Natural killer cell treated with Interleukin-12 subunit alpha and Interleukin-12 subunit beta and Interleukin-15 and Interleukin-18, amount 100 ng/mL, for 72 hours (primary cell): ENCODE results near the gene CD22. TPM values are rescaled to one million over a fixed set of nuclear protein-coding genes. Genes with fewer than 3 reads are reported as not detected.
"Not testable (repeated sequence)": the region's sequence is repeated elsewhere in the genome, so short reads cannot be mapped to it uniquely, and the experiment has no call there.

Source experiments
- ATAC-seq, 2 donors: fragments of 150-1000 bp; cut with Tn5 transposase in 1 of 2; sonication (Bioruptor Pico), chemical (Tn5 transposase) in 1 of 2; 2 replicates each; pipeline ENCODE4 v1.10.0; 2021
- DNase-seq: peaks from one replicate; pipeline ENCODE4 v3.0.0; 2022; ENCODE audit warnings: low spot score
- H3K27ac Mint-ChIP-seq, 2 donors: 1 replicate in 1 of 2; 2 replicates in 1 of 2; pipeline ENCODE4 v1.8.0; 2022; ENCODE audit warnings: mixed read lengths in 2 of 2, mild to moderate bottlenecking in 1 of 2, moderate library complexity in 1 of 2
- H3K27me3 Mint-ChIP-seq, 2 donors: 1 replicate in 1 of 2; 2 replicates in 1 of 2; pipeline ENCODE4 v1.8.0; 2022; ENCODE audit warnings: mixed read lengths in 2 of 2
- H3K36me3 Mint-ChIP-seq: one replicate; pipeline ENCODE4 v1.8.0; 2022; ENCODE audit warnings: mixed read lengths
- H3K4me1 Mint-ChIP-seq, 2 donors: 1 replicate in 1 of 2; 2 replicates in 1 of 2; pipeline ENCODE4 v1.8.0; 2022; ENCODE audit warnings: low read depth in 2 of 2, mixed read lengths in 2 of 2, mild to moderate bottlenecking in 1 of 2
- H3K4me3 Mint-ChIP-seq: one replicate; pipeline ENCODE4 v1.8.0; 2022; ENCODE audit warnings: mixed read lengths
- H3K9me3 Mint-ChIP-seq: 2 replicates; pipeline ENCODE4 v1.8.0; 2022; ENCODE audit warnings: mixed read lengths
- total RNA-seq, 2 donors: library from RNA; stranded (reverse); gene quantifications; one replicate each; pipeline ENCODE4 v1.2.3, GENCODE V29; 2022

CD22 gene
- total RNA-seq, 2 donors from 2014 or later = 1.1 to 15.0 TPM

GRCh38 chr19:35370722-35371121, 41.7 kb downstream of the CD22 start, which contains the start of gene GPR42:
Gene GPR42, plus strand, starts transcription at chr19:35371068. Its CDS starts 292 bp downstream, at chr19:35371360.
- peaks cover 7 to 20% of the 10 kb centered on the region in 2 donors for H3K27me3 Mint-ChIP-seq
- H3K27ac Mint-ChIP-seq = no peak within 1 kb of the TSS
- ATAC-seq (no peak), DNase-seq (no peak)
- no peak within 1 kb of the TSS for H3K4me3 Mint-ChIP-seq
- no peaks in the 10 kb centered on the region for H3K36me3 Mint-ChIP-seq
- no peaks in the 10 kb centered on the region for H3K9me3 Mint-ChIP-seq
- H3K4me1 Mint-ChIP-seq = peaks cover 0 to 13% of the 10 kb centered on the region in 2 donors

GRCh38 chr19:35373492-35373891, 44.5 kb downstream of the CD22 start:
- ATAC-seq (no peak), DNase-seq (no peak)
- Mint-ChIP-seq H3K27ac (peak overlapping the region in 1 of 2 donors; percentile 47), H3K4me1 (peaks cover 0 to 13% of the 10 kb centered on the region in 2 donors), H3K36me3 (no peaks in the 10 kb centered on the region), H3K27me3 (peaks cover 10 to 20% of the 10 kb centered on the region in 2 donors), H3K4me3 (no peak overlapping the region), H3K9me3 (no peaks in the 10 kb centered on the region)

GRCh38 chr19:35374031-35374430, 45.0 kb downstream of the CD22 start:
- H3K36me3 Mint-ChIP-seq, H3K9me3 Mint-ChIP-seq, DNase-seq, ATAC-seq, H3K4me3 Mint-ChIP-seq: not testable (repeated sequence)
- peaks cover 0 to 13% of the 10 kb centered on the region in 2 donors for H3K4me1 Mint-ChIP-seq
- peak overlapping the region in 1 of 2 donors; percentile 47 for H3K27ac Mint-ChIP-seq
- peaks cover 10 to 20% of the 10 kb centered on the region in 2 donors for H3K27me3 Mint-ChIP-seq

GRCh38 chr19:35375505-35376307, 46.7 kb downstream of the CD22 start:
- ATAC-seq = no peak
- no peak overlapping the region for H3K27ac Mint-ChIP-seq
- H3K36me3 Mint-ChIP-seq = no peaks in the 10 kb centered on the region
- no peak for DNase-seq
- H3K27me3 Mint-ChIP-seq = peaks cover 10 to 20% of the 10 kb centered on the region in 2 donors
- no peak overlapping the region for H3K4me3 Mint-ChIP-seq
- no peaks in the 10 kb centered on the region for H3K9me3 Mint-ChIP-seq
- H3K4me1 Mint-ChIP-seq = peaks cover 0 to 13% of the 10 kb centered on the region in 2 donors

GRCh38 chr19:35377656-35378055, 48.7 kb downstream of the CD22 start:
- ATAC-seq = no peak
- no peaks in the 10 kb centered on the region for H3K9me3 Mint-ChIP-seq
- no peaks in the 10 kb centered on the region for H3K36me3 Mint-ChIP-seq
- H3K27me3 Mint-ChIP-seq = peaks cover 17 to 33% of the 10 kb centered on the region in 2 donors
- no peak for DNase-seq
- no peak overlapping the region for H3K27ac Mint-ChIP-seq
- no peak overlapping the region for H3K4me3 Mint-ChIP-seq
- peaks cover 0 to 13% of the 10 kb centered on the region in 2 donors for H3K4me1 Mint-ChIP-seq

GRCh38 chr19:35378356-35378755, 49.4 kb downstream of the CD22 start:
- Mint-ChIP-seq H3K4me3 (no peak overlapping the region), H3K36me3 (no peaks in the 10 kb centered on the region), H3K4me1 (peaks cover 0 to 13% of the 10 kb centered on the region in 2 donors), H3K27me3 (peaks cover 20 to 33% of the 10 kb centered on the region in 2 donors), H3K27ac (no peak overlapping the region), H3K9me3 (no peaks in the 10 kb centered on the region)
- DNase-seq = no peak
- no peak for ATAC-seq

GRCh38 chr19:35379545-35379944, 50.6 kb downstream of the CD22 start:
- not testable (repeated sequence) for H3K9me3 Mint-ChIP-seq, H3K36me3 Mint-ChIP-seq, H3K4me1 Mint-ChIP-seq, ATAC-seq, H3K4me3 Mint-ChIP-seq, DNase-seq, H3K27ac Mint-ChIP-seq
- H3K27me3 Mint-ChIP-seq = peaks cover 20 to 33% of the 10 kb centered on the region in 2 donors

GRCh38 chr19:35379992-35380391, 51.0 kb downstream of the CD22 start:
- ATAC-seq (no peak), DNase-seq (no peak)
- Mint-ChIP-seq H3K27ac (no peak overlapping the region), H3K27me3 (peaks cover 23 to 30% of the 10 kb centered on the region in 2 donors), H3K36me3 (peaks cover 5% of the 10 kb centered on the region), H3K9me3 (no peaks in the 10 kb centered on the region), H3K4me1 (peaks cover 0 to 3% of the 10 kb centered on the region in 2 donors), H3K4me3 (no peak overlapping the region)

GRCh38 chr19:35380450-35381124, 51.6 kb downstream of the CD22 start:
- Mint-ChIP-seq H3K4me1 (no peaks in the 10 kb centered on the region), H3K27ac (no peak overlapping the region), H3K9me3 (no peaks in the 10 kb centered on the region), H3K27me3 (peaks cover 23 to 24% of the 10 kb centered on the region in 2 donors), H3K36me3 (peaks cover 5% of the 10 kb centered on the region), H3K4me3 (no peak overlapping the region)
- DNase-seq (no peak), ATAC-seq (no peak)

GRCh38 chr19:35381318-35381717, 52.3 kb downstream of the CD22 start:
- ATAC-seq (no peak), DNase-seq (no peak)
- H3K4me1 Mint-ChIP-seq = no peaks in the 10 kb centered on the region
- H3K36me3 Mint-ChIP-seq = peaks cover 8% of the 10 kb centered on the region
- no peak overlapping the region for H3K4me3 Mint-ChIP-seq
- H3K9me3 Mint-ChIP-seq = peaks cover under 1% of the 10 kb centered on the region
- peak overlapping the region in 1 of 2 donors; percentile 20 for H3K27ac Mint-ChIP-seq
- peaks cover 20% of the 10 kb centered on the region in 2 donors for H3K27me3 Mint-ChIP-seq

- peaks cover 4% of the 10 kb centered on the region for H3K9me3 Mint-ChIP-seq
Measured at GRCh38 chr19:35381926-35382325, 52.9 kb downstream of the CD22 start.

GRCh38 chr19:35383536-35383935, 54.5 kb downstream of the CD22 start:
- Mint-ChIP-seq H3K36me3 (peaks cover 12% of the 10 kb centered on the region), H3K9me3 (peaks cover 4% of the 10 kb centered on the region), H3K4me3 (no peak overlapping the region), H3K27ac (no peak overlapping the region), H3K4me1 (no peaks in the 10 kb centered on the region), H3K27me3 (peaks cover 13 to 15% of the 10 kb centered on the region in 2 donors)
- no peak for DNase-seq
- no peak for ATAC-seq

More at GRCh38 chr19:35381926-35382325, 52.9 kb downstream of the CD22 start:
- H3K4me1 Mint-ChIP-seq = no peaks in the 10 kb centered on the region
- peak overlapping the region in 1 of 2 donors; percentile 20 for H3K27ac Mint-ChIP-seq
- H3K36me3 Mint-ChIP-seq = peaks cover 12% of the 10 kb centered on the region
- no peak overlapping the region for H3K4me3 Mint-ChIP-seq
- no peak for ATAC-seq
- DNase-seq = no peak
- peaks cover 19 to 21% of the 10 kb centered on the region in 2 donors for H3K27me3 Mint-ChIP-seq

- H3K4me3 Mint-ChIP-seq = no peak overlapping the region
- peaks cover 0 to 6% of the 10 kb centered on the region in 2 donors for H3K27me3 Mint-ChIP-seq
- peaks cover 12% of the 10 kb centered on the region for H3K36me3 Mint-ChIP-seq
- ATAC-seq (no peak), DNase-seq (no peak)
- no peak overlapping the region for H3K27ac Mint-ChIP-seq
- H3K9me3 Mint-ChIP-seq = peaks cover 4% of the 10 kb centered on the region
- H3K4me1 Mint-ChIP-seq = no peaks in the 10 kb centered on the region
Measured at GRCh38 chr19:35388277-35389054, 59.5 kb downstream of the CD22 start.
